ENCODE measurements around the gene PRTN3. TPM values are rescaled to one million over a fixed set of nuclear protein-coding genes. Genes with fewer than 3 reads are reported as not detected.
A peak's percentile ranks its signal among the peaks of the same experiment; 100 is the strongest.
"Not testable (repeated sequence)": the region's sequence is repeated elsewhere in the genome, so short reads cannot be mapped to it uniquely, and the experiment has no call there.

Gene PRTN3
- total and polyA plus RNA-seq, 4 donors: 0.58 to 23.3 (median 9.7) TPM

DNA sequence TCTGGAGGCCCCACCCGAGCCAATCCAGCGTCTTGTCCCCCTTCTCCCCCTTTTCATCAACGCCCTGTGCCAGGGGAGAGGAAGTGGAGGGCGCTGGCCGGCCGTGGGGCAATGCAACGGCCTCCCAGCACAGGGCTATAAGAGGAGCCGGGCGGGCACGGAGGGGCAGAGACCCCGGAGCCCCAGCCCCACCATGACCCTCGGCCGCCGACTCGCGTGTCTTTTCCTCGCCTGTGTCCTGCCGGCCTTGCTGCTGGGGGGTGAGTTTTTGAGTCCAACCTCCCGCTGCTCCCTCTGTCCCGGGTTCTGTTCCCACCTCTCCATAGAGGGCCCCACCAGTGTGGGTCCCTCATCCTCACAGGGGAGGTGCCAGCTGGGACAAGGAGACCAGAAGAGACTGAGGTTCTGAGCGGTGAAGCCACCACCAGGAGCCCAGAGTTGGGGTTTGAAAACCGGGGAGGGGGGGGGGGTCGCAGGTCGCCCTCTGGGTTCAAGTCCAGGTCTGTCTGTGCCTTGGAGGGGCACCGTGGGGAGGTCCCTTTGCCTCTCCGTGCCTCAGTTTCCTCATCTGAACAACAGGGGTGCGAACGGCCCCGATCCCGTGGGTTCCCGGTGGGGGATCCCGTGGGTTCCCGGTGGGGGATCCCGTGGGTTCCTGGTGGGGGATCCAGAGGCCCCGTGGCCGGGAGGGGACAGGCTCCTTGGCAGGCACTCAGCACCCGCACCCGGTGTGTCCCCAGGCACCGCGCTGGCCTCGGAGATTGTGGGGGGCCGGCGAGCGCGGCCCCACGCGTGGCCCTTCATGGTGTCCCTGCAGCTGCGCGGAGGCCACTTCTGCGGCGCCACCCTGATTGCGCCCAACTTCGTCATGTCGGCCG is 11.6 kb downstream of the PRTN3 start, which contains the start of gene ELANE:
ELANE (plus strand) TSS at position 168 of the 878 bp plus-strand sequence; CDS start at position 194, 26 bp downstream.
- Histone ChIP-seq H3K9ac (ENCODE audit: insufficient read depth in 1 of 2, low read length in 2 of 2) (no peak within 1 kb of the TSS), H3K27me3 (ENCODE audit: control insufficient read depth in 3 of 3, insufficient read depth in 3 of 3, low read length in 2 of 3) (peaks cover 0 to 5% (median 0%) of the 10 kb centered on the region in 3 donors), H3K36me3 (ENCODE audit: control insufficient read depth in 4 of 4, insufficient read depth in 4 of 4, low read length in 4 of 4) (no peaks in the 10 kb centered on the region), H3K9me3 (ENCODE audit: control insufficient read depth in 4 of 4, insufficient read depth in 3 of 4, low read length in 3 of 4) (no peaks in the 10 kb centered on the region), H3K4me3 (no peak within 1 kb of the TSS), H3K4me1 (ENCODE audit: control insufficient read depth in 5 of 5, insufficient read depth in 5 of 5, low read length in 5 of 5) (peaks cover 0 to 10% (median 0%) of the 10 kb centered on the region in 5 donors), H3K27ac (ENCODE audit: low read depth in 1 of 2, low read length in 1 of 2) (peak within 1 kb of the TSS in 1 of 2 donors; percentile 54)
- 33 to 49% methylated on average over 48 to 55 of the region's 55 CpGs for WGBS, 2 donors
- DNase-seq: no peak
- TF ChIP-seq, protein P1, sequence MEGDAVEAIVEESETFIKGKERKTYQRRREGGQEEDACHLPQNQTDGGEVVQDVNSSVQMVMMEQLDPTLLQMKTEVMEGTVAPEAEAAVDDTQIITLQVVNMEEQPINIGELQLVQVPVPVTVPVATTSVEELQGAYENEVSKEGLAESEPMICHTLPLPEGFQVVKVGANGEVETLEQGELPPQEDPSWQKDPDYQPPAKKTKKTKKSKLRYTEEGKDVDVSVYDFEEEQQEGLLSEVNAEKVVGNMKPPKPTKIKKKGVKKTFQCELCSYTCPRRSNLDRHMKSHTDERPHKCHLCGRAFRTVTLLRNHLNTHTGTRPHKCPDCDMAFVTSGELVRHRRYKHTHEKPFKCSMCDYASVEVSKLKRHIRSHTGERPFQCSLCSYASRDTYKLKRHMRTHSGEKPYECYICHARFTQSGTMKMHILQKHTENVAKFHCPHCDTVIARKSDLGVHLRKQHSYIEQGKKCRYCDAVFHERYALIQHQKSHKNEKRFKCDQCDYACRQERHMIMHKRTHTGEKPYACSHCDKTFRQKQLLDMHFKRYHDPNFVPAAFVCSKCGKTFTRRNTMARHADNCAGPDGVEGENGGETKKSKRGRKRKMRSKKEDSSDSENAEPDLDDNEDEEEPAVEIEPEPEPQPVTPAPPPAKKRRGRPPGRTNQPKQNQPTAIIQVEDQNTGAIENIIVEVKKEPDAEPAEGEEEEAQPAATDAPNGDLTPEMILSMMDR (IDR thresholded peaks at IDR 0.05; ENCODE audit: control extremely low read depth, extremely low read depth): no peak
- ATAC-seq (ENCODE audit: insufficient read depth, low FRiP score): no peak

DNA sequence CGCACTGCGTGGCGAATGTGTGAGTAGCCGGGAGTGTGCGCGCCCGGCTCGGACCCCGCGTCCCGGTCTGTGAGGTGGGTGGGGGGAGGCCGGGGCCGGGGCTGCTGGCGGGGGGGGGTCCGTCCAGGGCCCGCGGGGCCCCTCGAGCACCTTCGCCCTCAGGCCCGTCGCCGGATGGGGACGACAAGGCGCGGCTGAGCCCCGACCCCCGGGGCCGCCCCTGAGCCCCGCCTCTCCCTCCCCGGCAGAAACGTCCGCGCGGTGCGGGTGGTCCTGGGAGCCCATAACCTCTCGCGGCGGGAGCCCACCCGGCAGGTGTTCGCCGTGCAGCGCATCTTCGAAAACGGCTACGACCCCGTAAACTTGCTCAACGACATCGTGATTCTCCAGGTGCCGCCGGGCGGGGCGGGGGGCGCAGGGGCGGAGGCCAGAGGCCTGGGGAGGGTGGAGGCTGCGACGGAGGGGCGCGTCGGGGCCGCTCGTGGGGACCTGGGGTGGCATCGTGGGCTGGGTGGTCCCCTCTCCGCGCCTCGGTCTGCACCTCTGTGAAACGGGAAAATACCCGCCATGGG is 12.3 kb downstream of the PRTN3 start:
- Histone ChIP-seq H3K4me1 (ENCODE audit: control insufficient read depth in 5 of 5, insufficient read depth in 5 of 5, low read length in 5 of 5) (peaks cover 0 to 9% (median 0%) of the 10 kb centered on the region in 5 donors), H3K4me3 (no peak overlapping the region), H3K27me3 (ENCODE audit: control insufficient read depth in 3 of 3, insufficient read depth in 3 of 3, low read length in 2 of 3) (peaks cover 0 to 5% (median 0%) of the 10 kb centered on the region in 3 donors), H3K9me3 (ENCODE audit: control insufficient read depth in 4 of 4, insufficient read depth in 3 of 4, low read length in 3 of 4) (no peaks in the 10 kb centered on the region), H3K27ac (ENCODE audit: low read depth in 1 of 2, low read length in 1 of 2) (no peak overlapping the region), H3K9ac (ENCODE audit: insufficient read depth in 1 of 2, low read length in 2 of 2) (no peak overlapping the region), H3K36me3 (ENCODE audit: control insufficient read depth in 4 of 4, insufficient read depth in 4 of 4, low read length in 4 of 4) (no peaks in the 10 kb centered on the region)
- 13 to 21% methylated on average over 45 to 67 of the region's 67 CpGs for WGBS, 2 donors
- TF ChIP-seq, protein P1 (IDR thresholded peaks at IDR 0.05; ENCODE audit: control extremely low read depth, extremely low read depth): no peak
- ATAC-seq (ENCODE audit: insufficient read depth, low FRiP score): no peak
- DNase-seq: no peak

DNA sequence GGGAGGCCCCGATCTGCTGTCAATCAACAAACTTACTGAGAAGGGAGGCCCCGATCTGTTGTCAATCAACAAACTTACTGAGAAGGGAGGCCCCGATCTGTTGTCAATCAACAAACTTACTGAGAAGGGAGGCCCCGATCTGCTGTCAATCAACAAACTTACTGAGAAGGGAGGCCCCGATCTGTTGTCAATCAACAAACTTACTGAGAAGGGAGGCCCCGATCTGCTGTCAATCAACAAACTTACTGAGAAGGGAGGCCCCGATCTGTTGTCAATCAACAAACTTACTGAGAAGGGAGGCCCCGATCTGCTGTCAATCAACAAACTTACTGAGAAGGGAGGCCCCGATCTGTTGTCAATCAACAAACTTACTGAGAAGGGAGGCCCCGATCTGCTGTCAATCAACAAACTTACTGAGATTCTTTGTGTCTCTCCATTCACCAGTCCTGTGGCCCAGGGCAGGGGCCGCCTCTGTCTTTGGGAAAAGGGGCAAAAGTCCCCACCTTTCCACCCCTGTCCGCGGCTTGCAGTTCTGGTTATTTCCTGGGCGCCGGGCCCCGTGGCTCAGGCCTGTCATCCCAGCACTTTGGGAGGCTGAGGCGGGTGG is 12.9 kb downstream of the PRTN3 start:
- not testable (repeated sequence) for DNase-seq; H3K4me1 ChIP-seq (ENCODE audit: control insufficient read depth in 5 of 5, insufficient read depth in 5 of 5, low read length in 5 of 5); ATAC-seq (ENCODE audit: insufficient read depth, low FRiP score); H3K36me3 ChIP-seq (ENCODE audit: control insufficient read depth in 4 of 4, insufficient read depth in 4 of 4, low read length in 4 of 4); H3K9me3 ChIP-seq (ENCODE audit: control insufficient read depth in 4 of 4, insufficient read depth in 3 of 4, low read length in 3 of 4); H3K27me3 ChIP-seq (ENCODE audit: control insufficient read depth in 3 of 3, insufficient read depth in 3 of 3, low read length in 2 of 3); H3K9ac ChIP-seq (ENCODE audit: insufficient read depth in 1 of 2, low read length in 2 of 2); H3K4me3 ChIP-seq; H3K27ac ChIP-seq (ENCODE audit: low read depth in 1 of 2, low read length in 1 of 2)
- WGBS, 2 donors: 55 to 71% methylated on average over 10 to 11 of the region's 17 CpGs

DNA sequence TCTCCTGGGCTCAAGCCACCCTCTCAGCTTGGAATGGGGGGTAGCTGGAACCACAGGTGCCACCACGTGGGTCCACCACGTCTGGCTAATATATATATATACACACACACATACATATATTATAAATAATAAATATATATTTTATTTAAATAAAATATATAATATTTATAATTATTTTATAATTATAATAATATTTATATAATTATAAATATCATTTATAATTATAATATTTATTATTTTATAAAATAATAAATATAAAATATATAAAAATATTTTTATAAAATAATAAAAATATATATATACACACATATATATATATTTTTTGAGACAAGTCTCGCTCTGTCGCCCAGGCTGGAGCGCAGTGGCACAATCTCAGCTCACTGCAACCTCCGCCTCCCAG is 13.8 kb downstream of the PRTN3 start:
- Histone ChIP-seq H3K27ac (ENCODE audit: low read depth in 1 of 2, low read length in 1 of 2) (no peak overlapping the region), H3K9me3 (ENCODE audit: control insufficient read depth in 4 of 4, insufficient read depth in 3 of 4, low read length in 3 of 4) (no peaks in the 10 kb centered on the region), H3K4me3 (no peak overlapping the region), H3K9ac (ENCODE audit: insufficient read depth in 1 of 2, low read length in 2 of 2) (no peak overlapping the region), H3K27me3 (ENCODE audit: control insufficient read depth in 3 of 3, insufficient read depth in 3 of 3, low read length in 2 of 3) (peaks cover 0 to 2% (median 0%) of the 10 kb centered on the region in 3 donors), H3K36me3 (ENCODE audit: control insufficient read depth in 4 of 4, insufficient read depth in 4 of 4, low read length in 4 of 4) (no peaks in the 10 kb centered on the region), H3K4me1 (ENCODE audit: control insufficient read depth in 5 of 5, insufficient read depth in 5 of 5, low read length in 5 of 5) (peaks cover 0 to 15% (median 6%) of the 10 kb centered on the region in 5 donors)
- TF ChIP-seq, protein P1 (IDR thresholded peaks at IDR 0.05; ENCODE audit: control extremely low read depth, extremely low read depth): no peak
- DNase-seq: no peak
- no peak for ATAC-seq (ENCODE audit: insufficient read depth, low FRiP score)
- WGBS, 2 donors: 62 to 68% methylated on average over 6 of the region's 6 CpGs

Data from lung (tissue), 12 donors.